CD1c-positive myeloid dendritic cell (primary cell): ENCODE data around the gene PDE4D.

Experiments used
- DNase-seq: peaks from one replicate; pipeline ENCODE4 v3.0.0-alpha.2; 2016; ENCODE audit errors: extremely low spot score

PDE4D gene

DNA sequence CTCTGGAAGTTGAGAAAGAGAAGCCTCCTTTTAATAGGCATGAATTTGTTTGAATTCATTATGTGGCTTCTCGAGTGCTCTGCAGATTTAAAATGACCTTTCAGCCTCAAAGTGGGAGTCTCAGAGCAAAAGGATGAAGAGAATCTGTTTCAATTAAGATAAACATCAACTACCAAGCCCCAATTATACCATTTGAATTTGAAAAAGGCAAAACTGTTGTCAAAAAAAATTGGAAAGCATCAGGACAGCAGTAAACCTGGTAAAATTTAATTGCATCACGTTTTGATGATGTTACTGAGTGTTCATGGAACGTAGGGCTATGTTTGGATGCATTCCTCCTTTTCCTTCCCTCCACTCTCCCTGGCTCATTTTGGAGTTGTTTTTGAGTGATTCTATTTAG lies 637.2 kb downstream of the PDE4D start:
- no peak for DNase-seq

GRCh38 chr5:59254055-59254687 lies 639.4 kb downstream of the PDE4D start:
- no peak for DNase-seq

DNA sequence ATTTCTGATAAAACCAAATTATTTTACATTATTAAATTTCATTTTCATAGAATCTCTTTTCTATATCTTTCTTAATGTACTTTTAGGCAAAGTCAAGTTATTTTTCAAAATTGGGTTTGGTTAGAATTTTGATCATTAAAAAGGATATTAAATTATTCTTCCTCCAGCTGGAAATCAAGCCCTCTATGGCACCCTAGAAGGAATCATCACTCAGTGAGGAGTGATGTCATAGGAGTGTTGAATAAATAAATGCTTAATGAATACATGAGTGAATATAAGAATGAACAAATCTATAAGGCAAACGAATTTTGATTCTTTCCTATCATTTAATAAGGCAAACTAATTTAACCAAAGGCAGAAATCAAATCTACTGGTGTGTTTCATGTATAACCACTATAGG lies 639.9 kb downstream of the PDE4D start:
- no peak for DNase-seq

GRCh38 chr5:59251627-59252026 lies 641.9 kb downstream of the PDE4D start:
- no peak for DNase-seq

- no peak for DNase-seq
Measured at GRCh38 chr5:59249726-59250125, 643.8 kb downstream of the PDE4D start.

DNA sequence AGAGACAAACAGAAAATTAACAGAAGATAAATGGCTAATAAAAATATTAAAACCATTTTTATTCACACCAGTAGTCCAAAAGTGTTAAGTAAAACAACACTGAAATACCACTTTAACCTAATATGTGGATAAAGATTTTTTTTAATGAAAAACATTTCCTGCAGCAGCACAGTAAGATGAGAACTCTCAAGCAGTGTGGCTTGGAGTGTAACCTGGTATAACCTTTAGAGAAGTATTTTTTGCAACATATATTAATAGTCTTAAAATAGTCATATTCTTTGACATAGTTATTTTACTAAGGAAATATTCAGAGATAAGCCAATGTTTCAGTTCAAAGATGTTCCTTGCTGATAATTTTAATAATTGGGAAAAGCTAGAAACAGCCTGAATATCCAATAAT lies 644.4 kb downstream of the PDE4D start:
- no peak for DNase-seq

GRCh38 chr5:59246882-59247281 lies 646.6 kb downstream of the PDE4D start:
- DNase-seq = no peak

DNA sequence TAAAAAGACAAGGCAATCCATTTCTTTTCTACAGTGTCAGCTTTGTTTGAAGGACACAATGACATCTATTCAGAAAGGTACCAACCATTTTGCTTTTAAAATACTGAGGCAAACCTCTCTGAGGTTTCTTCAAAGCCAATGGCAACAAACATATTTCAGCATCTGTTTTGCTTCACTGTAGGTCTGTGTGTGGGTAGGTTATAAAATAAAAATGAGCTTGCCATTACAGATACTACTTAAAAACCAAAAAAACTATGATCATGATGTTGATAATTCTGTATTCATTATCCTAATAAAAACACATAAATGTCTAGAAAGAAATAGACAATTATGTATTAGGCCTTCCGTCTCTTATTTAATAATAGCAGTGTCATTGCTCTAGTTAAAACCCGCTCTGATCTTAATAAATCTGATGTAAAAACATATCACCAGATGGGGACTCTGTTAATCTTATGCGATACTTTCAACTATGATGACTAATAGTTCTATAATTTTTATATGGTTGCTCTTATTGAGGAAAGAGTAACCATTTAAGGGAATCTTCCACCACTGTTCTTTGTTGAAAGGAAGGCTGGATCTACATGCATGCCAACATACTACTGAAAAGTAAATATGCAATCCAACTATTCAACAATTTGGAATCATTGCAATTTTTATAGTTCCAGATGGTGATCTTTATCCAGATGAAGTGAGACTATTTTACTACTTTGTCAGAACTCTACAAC lies 647.2 kb downstream of the PDE4D start:
- DNase-seq = no peak

GRCh38 chr5:59245198-59245597 lies 648.3 kb downstream of the PDE4D start:
- DNase-seq = no peak

GRCh38 chr5:59241552-59241951 lies 652.0 kb downstream of the PDE4D start:
- DNase-seq = no peak

GRCh38 chr5:59241119-59241518 lies 652.4 kb downstream of the PDE4D start:
- no peak for DNase-seq

- DNase-seq = no peak
Measured at GRCh38 chr5:59238126-59238902, 655.2 kb downstream of the PDE4D start.

DNA sequence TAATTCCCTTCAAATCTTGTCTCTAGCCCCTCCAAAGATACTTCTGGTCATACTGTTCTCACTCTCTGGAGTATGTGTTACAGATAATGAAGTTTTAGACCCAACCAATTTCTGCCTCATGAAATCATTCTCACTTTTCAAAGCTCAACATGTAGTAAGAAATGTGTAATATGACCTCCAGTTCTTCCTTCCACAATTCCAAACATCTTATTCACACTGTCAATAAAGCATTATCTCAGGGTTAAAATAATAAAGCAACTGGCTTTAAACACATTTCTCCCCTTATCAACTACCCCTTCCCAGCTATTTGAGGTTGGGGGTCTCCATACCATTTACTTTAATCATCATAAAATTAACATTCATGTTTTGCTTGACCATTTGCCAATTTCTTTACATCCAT lies 656.5 kb downstream of the PDE4D start:
- DNase-seq = no peak

DNA sequence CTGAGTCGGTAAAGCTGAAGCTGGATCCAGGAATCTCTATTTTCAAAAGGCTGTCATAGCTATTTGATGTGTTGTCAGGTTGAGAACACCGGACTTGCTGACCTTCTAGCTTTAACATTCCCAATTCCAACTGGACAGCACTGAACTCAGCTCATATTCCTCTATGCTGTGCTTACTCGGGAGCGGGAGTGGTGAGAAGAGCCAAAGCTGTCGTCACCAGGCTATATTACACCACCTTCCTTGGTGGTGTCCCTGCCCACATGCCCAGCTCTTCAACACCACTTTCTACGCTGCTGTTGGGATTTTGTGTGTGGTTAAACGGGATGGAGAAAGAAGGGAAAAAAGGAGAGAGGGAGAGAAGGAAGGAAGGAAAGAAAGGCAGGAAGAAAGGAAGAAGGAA lies 657.1 kb downstream of the PDE4D start:
- no peak for DNase-seq

DNA sequence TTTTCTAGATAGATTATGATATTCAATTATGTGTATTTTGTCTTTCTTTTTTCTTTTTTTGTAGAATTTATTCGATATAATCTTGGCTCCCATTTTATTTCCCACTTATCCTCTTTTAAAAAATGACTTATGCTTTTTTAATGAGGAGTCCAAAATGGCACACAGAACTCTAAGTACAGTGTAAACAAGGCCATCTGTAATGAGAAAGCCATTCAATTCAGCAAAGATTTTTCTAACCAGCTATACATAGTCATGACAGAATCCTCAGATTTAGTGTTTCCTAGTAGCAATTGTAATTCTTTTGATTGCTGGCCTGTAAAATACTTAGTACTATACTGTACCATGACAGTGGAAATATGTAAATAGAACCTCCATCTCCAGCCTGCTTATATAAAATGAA lies 659.3 kb downstream of the PDE4D start:
- no peak for DNase-seq

- no peak for DNase-seq
Measured at GRCh38 chr5:59231221-59231931, 662.1 kb downstream of the PDE4D start.

GRCh38 chr5:59222687-59223511 lies 670.6 kb downstream of the PDE4D start:
- DNase-seq = no peak

DNA sequence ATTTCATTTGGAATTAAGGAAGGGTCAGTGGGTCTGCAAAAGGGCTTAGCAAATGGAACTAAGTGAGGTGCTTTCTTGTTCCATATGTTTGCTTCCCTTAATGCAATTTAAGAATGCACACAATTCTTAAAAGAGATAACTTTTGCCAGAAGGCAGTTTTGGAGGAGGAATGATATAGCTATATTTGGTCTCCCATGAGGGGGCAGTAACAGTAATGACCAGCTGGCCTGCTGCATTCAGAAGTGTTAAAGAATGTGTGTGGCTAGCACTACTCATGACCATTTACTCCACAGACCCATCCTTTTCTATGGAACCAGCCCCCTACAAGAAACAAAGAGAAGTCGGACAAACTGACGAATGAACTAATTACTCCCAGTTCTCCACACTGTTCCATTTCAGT lies 671.8 kb downstream of the PDE4D start:
- no peak for DNase-seq

GRCh38 chr5:59218424-59219045 lies 675.0 kb downstream of the PDE4D start:
- no peak for DNase-seq

GRCh38 chr5:59216841-59217240 lies 676.7 kb downstream of the PDE4D start:
- no peak for DNase-seq

GRCh38 chr5:59212596-59212995 lies 680.9 kb downstream of the PDE4D start:
- no peak for DNase-seq
